Measurements from ENCODE around the gene KCNN3.

The KCNN3 gene

GRCh38 chr1:154802336-154802969, 67.6 kb downstream of the KCNN3 start:
- no peak for DNase-seq (ENCODE audit: low read depth)
- H3K4me3 ChIP-seq (ENCODE audit: low read depth, low read length): no peak overlapping the region

GRCh38 chr1:154801234-154802011, 68.7 kb downstream of the KCNN3 start:
- DNase-seq (ENCODE audit: low read depth): no peak
- H3K4me3 ChIP-seq (ENCODE audit: low read depth, low read length): no peak overlapping the region

GRCh38 chr1:154799188-154799587, 70.9 kb downstream of the KCNN3 start:
- DNase-seq (ENCODE audit: low read depth): no peak
- no peak overlapping the region for H3K4me3 ChIP-seq (ENCODE audit: low read depth, low read length)

- DNase-seq (ENCODE audit: low read depth): no peak
- no peak overlapping the region for H3K4me3 ChIP-seq (ENCODE audit: low read depth, low read length)
These were observed 71.4 kb downstream of the KCNN3 start for GRCh38 chr1:154798645-154799044.

GRCh38 chr1:154797175-154797574, 72.9 kb downstream of the KCNN3 start:
- DNase-seq (ENCODE audit: low read depth): no peak
- no peak overlapping the region for H3K4me3 ChIP-seq (ENCODE audit: low read depth, low read length)

GRCh38 chr1:154796303-154796892, 73.7 kb downstream of the KCNN3 start:
- no peak overlapping the region for H3K4me3 ChIP-seq (ENCODE audit: low read depth, low read length)
- DNase-seq (ENCODE audit: low read depth): no peak

- DNase-seq (ENCODE audit: low read depth): no peak
These were observed 75.5 kb downstream of the KCNN3 start for GRCh38 chr1:154794608-154795007.

GRCh38 chr1:154793685-154794084, 76.4 kb downstream of the KCNN3 start:
- H3K4me3 ChIP-seq (ENCODE audit: low read depth, low read length): no peak overlapping the region
- no peak for DNase-seq (ENCODE audit: low read depth)

More at GRCh38 chr1:154794608-154795007, 75.5 kb downstream of the KCNN3 start:
- no peak overlapping the region for H3K4me3 ChIP-seq (ENCODE audit: low read depth, low read length)

GRCh38 chr1:154792899-154793298, 77.2 kb downstream of the KCNN3 start:
- H3K4me3 ChIP-seq (ENCODE audit: low read depth, low read length): no peak overlapping the region
- no peak for DNase-seq (ENCODE audit: low read depth)

- DNase-seq (ENCODE audit: low read depth): no peak
- no peak overlapping the region for H3K4me3 ChIP-seq (ENCODE audit: low read depth, low read length)
These were observed 78.6 kb downstream of the KCNN3 start for GRCh38 chr1:154791292-154792166.

- H3K4me3 ChIP-seq (ENCODE audit: low read depth, low read length): no peak overlapping the region
- no peak for DNase-seq (ENCODE audit: low read depth)
These were observed 81.2 kb downstream of the KCNN3 start for GRCh38 chr1:154788886-154789285.

- no peak overlapping the region for H3K4me3 ChIP-seq (ENCODE audit: low read depth, low read length)
- DNase-seq (ENCODE audit: low read depth): no peak
These were observed 81.8 kb downstream of the KCNN3 start for GRCh38 chr1:154788110-154788870.

GRCh38 chr1:154786804-154787570, 83.1 kb downstream of the KCNN3 start:
- H3K4me3 ChIP-seq (ENCODE audit: low read depth, low read length): no peak overlapping the region
- DNase-seq (ENCODE audit: low read depth): no peak

GRCh38 chr1:154784924-154785531, 85.1 kb downstream of the KCNN3 start:
- no peak for DNase-seq (ENCODE audit: low read depth)
- H3K4me3 ChIP-seq (ENCODE audit: low read depth, low read length): no peak overlapping the region

GRCh38 chr1:154784416-154784815, 85.7 kb downstream of the KCNN3 start:
- no peak overlapping the region for H3K4me3 ChIP-seq (ENCODE audit: low read depth, low read length)
- DNase-seq (ENCODE audit: low read depth): no peak

GRCh38 chr1:154783976-154784375, 86.1 kb downstream of the KCNN3 start:
- H3K4me3 ChIP-seq (ENCODE audit: low read depth, low read length): no peak overlapping the region
- no peak for DNase-seq (ENCODE audit: low read depth)

GRCh38 chr1:154780541-154780940, 89.5 kb downstream of the KCNN3 start:
- no peak overlapping the region for H3K4me3 ChIP-seq (ENCODE audit: low read depth, low read length)
- DNase-seq (ENCODE audit: low read depth): no peak

Measured in skeletal muscle cell (primary cell).